Right lobe of liver (tissue), 6 donors: ENCODE data around the gene VDR. TPM values are rescaled to one million over a fixed set of nuclear protein-coding genes. Genes with fewer than 3 reads are reported as not detected.
"Not testable (repeated sequence)": the region's sequence is repeated elsewhere in the genome, so short reads cannot be mapped to it uniquely, and the experiment has no call there.

Experiments
- ATAC-seq, 4 donors: fragments of 200-7000 bp; cut with Tn5 transposase; one replicate each; pipeline ENCODE4 v1.9.1; 2020; ENCODE audit warnings: mild to moderate bottlenecking in 4 of 4, moderate library complexity in 4 of 4
- DNase-seq, 3 donors: peaks; one replicate each; pipeline ENCODE4 v3.0.0-alpha.2; 2020
- H3K27ac ChIP-seq, 3 donors: fragments of 200-600 bp; one replicate each; pipeline ENCODE4 v1.8.0; 2022
- H3K27me3 ChIP-seq, 2 donors: fragments of 200-600 bp; one replicate each; pipeline ENCODE4 v1.8.0; 2022
- H3K36me3 ChIP-seq, 4 donors: fragments of 200-600 bp; sonication (generic) in 1 of 4; one replicate each; pipeline versions ENCODE4 v1.5.1 to v1.8.0; 2017 to 2022; ENCODE audit warnings: control low read depth in 1 of 4
- H3K4me1 ChIP-seq, 4 donors: fragments of 200-600 bp; sonication (generic) in 1 of 4; one replicate each; pipeline versions ENCODE4 v1.5.1 to v1.8.0; 2017 to 2022; ENCODE audit warnings: control low read depth in 1 of 4
- H3K4me3 ChIP-seq, 3 donors: fragments of 200-600 bp; one replicate each; pipeline ENCODE4 v1.8.0; 2022
- H3K9me3 ChIP-seq, 4 donors: fragments of 200-600 bp; sonication (generic) in 1 of 4; one replicate each; pipeline versions ENCODE4 v1.5.1 to v1.8.0; 2017 to 2022; ENCODE audit warnings: control low read depth in 1 of 4
- CTCF ChIP-seq, 4 donors: fragments of 200-600 bp in 3 of 4; fragments of 450-650 bp in 1 of 4; IDR thresholded peaks; one replicate each; pipeline versions ENCODE4 v1.5.1 to v1.8.0; 2016 to 2022; ENCODE audit warnings: antibody characterized with exemption in 4 of 4, mild to moderate bottlenecking in 2 of 4
- POLR2A ChIP-seq: fragments of 450-650 bp; IDR thresholded peaks from one replicate; pipeline ENCODE4 v1.6.1; 2017; ENCODE audit warnings: antibody characterized with exemption, mild to moderate bottlenecking
- WGBS: methylation state at CpG from one replicate; pipeline ENCODE4 v1.1.6; 2018; ENCODE audit warnings: low coverage, low lambda C conversion rate; ENCODE audit not compliant: insufficient coverage; ENCODE audit errors: missing lambda C conversion rate; 5-methylcytosine and 5-hydroxymethylcytosine counted together
- intact Hi-C, 2 donors: fragments of 100-400 bp; cut with DNase I; formaldehyde crosslinking; loops; one replicate each; pipeline versions ENCODE4 v1.11.2 to v1.14.1; 2022
- total RNA-seq, 6 experiments: library from RNA; depleted of rRNA in 2 of 6; stranded (reverse); fragments of >200 nt in 2 of 6; fragmentation: NEBNext Ultra II Directional in 3 of 6; extraction: Animal tissue kit (Norgen Biotek cat#: 25700) in 3 of 6; gene quantifications; one replicate each; pipeline versions ENCODE4 v1.1.0 to v1.2.4, GENCODE V29; 2016 to 2023
- donor health status: DM: no; HTN: yes; CAD: no.
- donor health status: DM: no; HTN: no; CAD: no.
- donor health status: DM: no; HTN: no; CAD: no.
- donor health status: DM: no; HTN: yes; CAD: no.
- donor health status: DM: no; HTN: yes; CAD: no.

Gene VDR
- total RNA-seq, 6 experiments from 2014 or later: 0.18 to 1.2 (median 0.39) TPM

DNA sequence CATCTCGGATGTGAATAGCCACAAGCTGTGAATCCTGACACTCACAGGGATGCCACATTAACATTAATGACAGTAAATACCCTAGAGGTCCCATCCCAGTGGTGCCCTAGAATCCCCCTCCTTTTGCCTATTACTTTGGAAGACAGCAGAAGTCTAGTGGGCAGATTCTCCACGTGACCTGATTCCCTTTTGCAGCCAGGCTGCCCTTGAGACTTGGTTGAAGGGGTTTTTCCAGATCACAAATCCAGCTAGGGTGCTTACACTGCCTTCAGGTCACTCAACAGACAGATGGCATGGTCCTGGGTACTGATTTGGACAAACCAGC lies 93.8 kb downstream of the VDR start:
- H3K4me1 ChIP-seq: peaks cover 0 to 21% (median 0%) of the 10 kb centered on the region in 4 donors

GRCh38 chr12:47809518-47809917 lies 95.3 kb downstream of the VDR start:
- H3K4me1 ChIP-seq: peaks cover 0 to 21% (median 0%) of the 10 kb centered on the region in 4 donors
- H3K36me3 ChIP-seq, intact Hi-C loops, H3K9me3 ChIP-seq, DNase-seq, H3K4me3 ChIP-seq, H3K27me3 ChIP-seq, ATAC-seq: not testable (repeated sequence)
- peak overlapping the region in 1 of 3 donors; percentile 40 for H3K27ac ChIP-seq
- 75% methylated on average over 9 of the region's 9 CpGs for WGBS

More for the DNA sequence above, 93.8 kb downstream of the VDR start:
- no peak for ATAC-seq
- WGBS: 20% methylated on average over 1 of the region's 2 CpGs
- Histone ChIP-seq H3K27me3 (no peaks in the 10 kb centered on the region), H3K36me3 (no peaks in the 10 kb centered on the region), H3K27ac (peak overlapping the region in 2 of 3 donors; percentile 54 to 89), H3K9me3 (no peaks in the 10 kb centered on the region), H3K4me3 (no peak overlapping the region)
- DNase-seq: no peak
- TF ChIP-seq POLR2A (no peak), CTCF (IDR thresholded peaks at IDR 0.05) (no peak)
- intact Hi-C loops: no loop called here

GRCh38 chr12:47808574-47809365 lies 96.0 kb downstream of the VDR start:
- TF ChIP-seq POLR2A (no peak), CTCF (IDR thresholded peaks at IDR 0.05) (no peak)
- DNase-seq (no peak), ATAC-seq (peak; percentile 14 to 41 (median 32))
- intact Hi-C loops: no loop called here
- Histone ChIP-seq H3K4me1 (peaks cover 0 to 27% (median 0%) of the 10 kb centered on the region in 4 donors), H3K27me3 (no peaks in the 10 kb centered on the region), H3K36me3 (no peaks in the 10 kb centered on the region), H3K9me3 (no peaks in the 10 kb centered on the region), H3K27ac (peak overlapping the region in 2 of 3 donors; percentile 12 to 40), H3K4me3 (no peak overlapping the region)
- WGBS: 73% methylated on average over 5 of the region's 9 CpGs

DNA sequence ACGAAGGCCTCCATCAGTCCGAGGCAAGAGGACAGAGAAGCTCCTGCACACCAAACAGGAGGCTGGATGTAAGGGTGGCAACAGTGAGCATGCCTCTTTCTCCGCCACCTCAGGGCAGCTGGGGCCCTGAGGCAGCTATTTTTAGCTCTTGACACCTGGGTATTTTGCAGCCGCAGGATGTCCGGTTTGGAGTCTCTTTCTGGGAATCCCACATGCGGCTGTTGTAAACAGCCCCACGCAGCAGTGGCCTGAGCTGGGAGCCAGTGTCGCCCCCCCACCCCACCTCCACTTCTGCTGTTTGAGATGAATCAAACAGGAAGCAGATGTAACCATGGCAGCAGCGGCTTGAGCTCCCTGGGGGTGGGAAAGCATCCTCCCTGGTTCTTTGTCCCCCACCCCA lies 96.7 kb downstream of the VDR start:
- Histone ChIP-seq H3K4me3 (no peak overlapping the region), H3K36me3 (no peaks in the 10 kb centered on the region), H3K4me1 (peaks cover 0 to 22% (median 0%) of the 10 kb centered on the region in 4 donors), H3K9me3 (no peaks in the 10 kb centered on the region), H3K27me3 (no peaks in the 10 kb centered on the region), H3K27ac (peak overlapping the region in 2 of 3 donors; percentile 12 to 40)
- no peak for TF ChIP-seq CTCF (IDR thresholded peaks at IDR 0.05)
- TF ChIP-seq POLR2A: no peak
- intact Hi-C loops: no loop called here
- WGBS: no CpG with 5 or more reads among the region's 9 CpGs
- DNase-seq: peak in 1 of 3 donors; percentile 53
- peak; percentile 12 to 40 (median 20) for ATAC-seq

- H3K4me1 ChIP-seq: peaks cover 0 to 20% (median 0%) of the 10 kb centered on the region in 4 donors
These were observed 97.5 kb downstream of the VDR start for GRCh38 chr12:47807338-47807737.

More at GRCh38 chr12:47807338-47807737, 97.5 kb downstream of the VDR start:
- DNase-seq (no peak), ATAC-seq (no peak)
- no peak overlapping the region for H3K27ac ChIP-seq
- no peaks in the 10 kb centered on the region for H3K9me3 ChIP-seq
- no peaks in the 10 kb centered on the region for H3K36me3 ChIP-seq
- H3K4me3 ChIP-seq: no peak overlapping the region
- H3K27me3 ChIP-seq: no peaks in the 10 kb centered on the region
- TF ChIP-seq POLR2A (no peak), CTCF (IDR thresholded peaks at IDR 0.05) (no peak)
- WGBS: 40% methylated on average over 3 of the region's 5 CpGs
- intact Hi-C loops: no loop called here
